Spleen (tissue), 11 donors: ENCODE measurements around the gene APOL4. TPM values are rescaled to one million over a fixed set of nuclear protein-coding genes. Genes with fewer than 3 reads are reported as not detected.
"Not testable (repeated sequence)": the region's sequence is repeated elsewhere in the genome, so short reads cannot be mapped to it uniquely, and the experiment has no call there.

ENCODE experiments used
- DNase-seq: peaks from one replicate; pipeline ENCODE4 v3.0.0-alpha.2; 2020
- H3K27ac ChIP-seq, 8 donors: fragments of 200-600 bp; sonication (generic) in 7 of 8; 1 replicate in 4 of 8; 2 replicates in 4 of 8; pipeline versions ENCODE4 v1.5.0 to v1.8.0; 2016 to 2021; ENCODE audit warnings: inconsistent platforms in 4 of 8, mild to moderate bottlenecking in 4 of 8, moderate library complexity in 1 of 8
- H3K27me3 ChIP-seq, 7 donors: fragments of 200-600 bp; sonication (generic) in 6 of 7; replicated peaks in 1 of 7; 1 replicate in 4 of 7; 2 replicates in 3 of 7; pipeline versions ENCODE4 v1.5.0 to v1.8.0; 2016 to 2021; ENCODE audit warnings: inconsistent platforms in 3 of 7, mild to moderate bottlenecking in 1 of 7
- H3K36me3 ChIP-seq, 6 donors: fragments of 200-600 bp; sonication (generic) in 5 of 6; 1 replicate in 4 of 6; 2 replicates in 2 of 6; pipeline versions ENCODE4 v1.5.0 to v1.8.0; 2016 to 2021; ENCODE audit warnings: inconsistent platforms in 2 of 6
- H3K4me1 ChIP-seq, 6 donors: fragments of 200-600 bp; sonication (generic) in 5 of 6; 1 replicate in 3 of 6; 2 replicates in 3 of 6; pipeline versions ENCODE4 v1.5.0 to v1.8.0; 2016 to 2021; ENCODE audit warnings: inconsistent platforms in 3 of 6
- H3K4me3 ChIP-seq, 8 donors: fragments of 200-600 bp; sonication (generic) in 7 of 8; 1 replicate in 4 of 8; 2 replicates in 4 of 8; pipeline versions ENCODE4 v1.5.0 to v1.8.0; 2016 to 2021; ENCODE audit warnings: inconsistent platforms in 4 of 8, mild to moderate bottlenecking in 4 of 8, moderate library complexity in 2 of 8
- H3K9me3 ChIP-seq, 8 donors: fragments of 200-600 bp; sonication (generic) in 7 of 8; 1 replicate in 4 of 8; 2 replicates in 4 of 8; pipeline versions ENCODE4 v1.5.0 to v1.8.0; 2016 to 2021; ENCODE audit warnings: inconsistent platforms in 4 of 8
- POLR2A ChIP-seq, 3 donors: fragments of 450-650 bp; IDR thresholded peaks; one replicate each; pipeline ENCODE4 v1.5.1; 2017; ENCODE audit warnings: antibody characterized with exemption in 3 of 3, mild to moderate bottlenecking in 1 of 3
- POLR2AphosphoS5 ChIP-seq, 3 donors: sonication (generic); formaldehyde crosslinking; IDR thresholded peaks; one replicate each; pipeline ENCODE4 v1.5.1; 2017; ENCODE audit warnings: antibody characterized with exemption in 3 of 3
- WGBS, 5 donors: extraction: QIAGEN DNeasy Blood & Tissue Kit in 3 of 5; methylation state at CpG; one replicate each; pipeline versions ENCODE4 v1.1.5 to v1.1.7; 2013 to 2018; 5-methylcytosine and 5-hydroxymethylcytosine counted together
- intact Hi-C: fragments of 100-400 bp; cut with DNase I; formaldehyde crosslinking; loops from one replicate; pipeline ENCODE4 v1.15.0; 2023; ENCODE audit warnings: low total_unique reads
- polyA plus RNA-seq, 3 donors: library from polyadenylated mRNA; stranded (reverse); fragments of 200-250 nt; gene quantifications; one replicate each; pipeline ENCODE4 v1.2.1, GENCODE V29; 2013
- total RNA-seq, 7 donors: library from RNA; depleted of rRNA in 3 of 7; stranded (reverse); fragments of >200 nt in 3 of 7; fragmentation: NEBNext Ultra II Directional in 4 of 7; extraction: Animal tissue kit (Norgen Biotek cat#: 25700) in 4 of 7; gene quantifications; one replicate each; pipeline versions ENCODE4 v1.1.0 to v1.2.1, GENCODE V29; 2016 to 2021
- TF ChIP-seq, protein P1 (sequence below), 11 experiments: fragments of 200-600 bp in 7 of 11; fragments of 450-650 bp in 4 of 11; sonication (generic) in 4 of 11; IDR thresholded peaks in 8 of 11; conservative IDR thresholded peaks in 3 of 11; 1 replicate in 7 of 11; 2 replicates in 4 of 11; pipeline versions ENCODE4 v1.4.0 to v1.8.0; 2016 to 2021; ENCODE audit warnings: antibody characterized with exemption in 11 of 11, inconsistent platforms in 4 of 11, mild to moderate bottlenecking in 1 of 11
- donor health status: healthy with polysubstance abuse.
- donor health status: DM: no; HTN: no; CAD: no; lungs with moderate emphysema.
- donor health status: DM: no; HTN: no; CAD: no.
- donor health status: Bipolar disorder and iron deficiency.
- donor health status: healthy.
- donor health status: DM: no; HTN: no; CAD: no.
- donor health status: DM: yes; HTN: yes; CAD: no.

The APOL4 gene
- total and polyA plus RNA-seq, 10 donors = 2.5 to 14.4 (median 3.9) TPM; not detected in 1

DNA sequence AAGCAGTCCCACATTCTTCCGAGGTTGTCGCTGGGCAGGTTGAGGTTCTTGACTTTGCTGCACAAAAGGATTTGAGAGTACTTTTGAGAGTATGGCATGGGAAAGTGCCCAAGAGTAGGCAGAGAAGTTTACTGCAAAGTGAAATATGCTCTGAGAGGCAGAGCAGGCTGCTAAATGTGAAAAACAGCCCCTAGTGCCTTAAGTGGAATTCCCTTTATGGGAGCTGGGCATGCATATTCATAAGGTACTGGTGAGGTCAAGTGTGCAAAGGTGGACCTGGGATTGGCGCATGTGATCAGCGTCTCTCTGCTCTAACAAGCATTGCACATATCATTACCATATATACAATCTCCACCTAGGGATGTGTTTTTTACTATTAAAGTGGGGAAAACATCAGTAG is 12.0 kb upstream of the APOL4 start:
- Histone ChIP-seq H3K4me3 (no peak overlapping the region), H3K27me3 (peaks cover 0 to 6% (median 0%) of the 10 kb centered on the region in 7 donors), H3K4me1 (peaks cover 6 to 49% (median 30%) of the 10 kb centered on the region in 6 donors), H3K36me3 (no peaks in the 10 kb centered on the region), H3K27ac (no peak overlapping the region), H3K9me3 (peaks cover 0 to 14% (median 0%) of the 10 kb centered on the region in 8 donors)
- DNase-seq = no peak
- TF ChIP-seq POLR2A (IDR thresholded peaks at IDR 0.05) = no peak
- no peak for TF ChIP-seq POLR2AphosphoS5 (IDR thresholded peaks at IDR 0.05)
- TF ChIP-seq, protein P1, sequence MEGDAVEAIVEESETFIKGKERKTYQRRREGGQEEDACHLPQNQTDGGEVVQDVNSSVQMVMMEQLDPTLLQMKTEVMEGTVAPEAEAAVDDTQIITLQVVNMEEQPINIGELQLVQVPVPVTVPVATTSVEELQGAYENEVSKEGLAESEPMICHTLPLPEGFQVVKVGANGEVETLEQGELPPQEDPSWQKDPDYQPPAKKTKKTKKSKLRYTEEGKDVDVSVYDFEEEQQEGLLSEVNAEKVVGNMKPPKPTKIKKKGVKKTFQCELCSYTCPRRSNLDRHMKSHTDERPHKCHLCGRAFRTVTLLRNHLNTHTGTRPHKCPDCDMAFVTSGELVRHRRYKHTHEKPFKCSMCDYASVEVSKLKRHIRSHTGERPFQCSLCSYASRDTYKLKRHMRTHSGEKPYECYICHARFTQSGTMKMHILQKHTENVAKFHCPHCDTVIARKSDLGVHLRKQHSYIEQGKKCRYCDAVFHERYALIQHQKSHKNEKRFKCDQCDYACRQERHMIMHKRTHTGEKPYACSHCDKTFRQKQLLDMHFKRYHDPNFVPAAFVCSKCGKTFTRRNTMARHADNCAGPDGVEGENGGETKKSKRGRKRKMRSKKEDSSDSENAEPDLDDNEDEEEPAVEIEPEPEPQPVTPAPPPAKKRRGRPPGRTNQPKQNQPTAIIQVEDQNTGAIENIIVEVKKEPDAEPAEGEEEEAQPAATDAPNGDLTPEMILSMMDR (IDR thresholded peaks at IDR 0.05 in 8 of 11, conservative IDR thresholded peaks at IDR 0.05 in 3 of 11) = no peak
- intact Hi-C loops = no loop called here
- WGBS, 5 donors = 81 to 97% (median 90%) methylated on average over 4 of the region's 4 CpGs

DNA sequence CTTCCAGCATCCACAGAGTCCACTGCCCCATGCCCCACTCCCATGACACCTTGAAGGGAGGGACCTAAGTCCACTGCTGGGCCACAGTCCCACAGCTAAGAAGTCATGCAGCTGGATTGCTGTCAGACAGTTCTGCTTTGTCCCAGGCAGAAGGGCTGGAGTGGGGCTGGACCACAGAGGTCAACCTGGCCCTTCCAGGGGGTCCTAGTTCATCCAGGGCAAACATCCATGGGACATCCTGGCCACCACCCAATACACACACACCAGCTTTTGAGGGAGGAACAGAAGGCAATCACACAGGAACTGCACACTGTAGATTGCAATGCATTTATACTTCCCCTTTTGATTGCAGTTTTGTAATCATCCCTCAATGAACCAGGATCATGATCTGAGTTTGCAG is 11.3 kb upstream of the APOL4 start:
- Histone ChIP-seq H3K27me3 (peaks cover 0 to 6% (median 0%) of the 10 kb centered on the region in 7 donors), H3K4me1 (peaks cover 6 to 54% (median 32%) of the 10 kb centered on the region in 6 donors), H3K9me3 (peaks cover 0 to 15% (median 0%) of the 10 kb centered on the region in 8 donors), H3K4me3 (no peak overlapping the region), H3K36me3 (no peaks in the 10 kb centered on the region), H3K27ac (peak overlapping the region in 2 of 8 donors; percentile 21 to 56)
- intact Hi-C loops = no loop called here
- no peak for DNase-seq
- TF ChIP-seq POLR2A (IDR thresholded peaks at IDR 0.05) (no peak), POLR2AphosphoS5 (IDR thresholded peaks at IDR 0.05) (no peak)
- TF ChIP-seq, protein P1 (IDR thresholded peaks at IDR 0.05 in 8 of 11, conservative IDR thresholded peaks at IDR 0.05 in 3 of 11) = no peak

DNA sequence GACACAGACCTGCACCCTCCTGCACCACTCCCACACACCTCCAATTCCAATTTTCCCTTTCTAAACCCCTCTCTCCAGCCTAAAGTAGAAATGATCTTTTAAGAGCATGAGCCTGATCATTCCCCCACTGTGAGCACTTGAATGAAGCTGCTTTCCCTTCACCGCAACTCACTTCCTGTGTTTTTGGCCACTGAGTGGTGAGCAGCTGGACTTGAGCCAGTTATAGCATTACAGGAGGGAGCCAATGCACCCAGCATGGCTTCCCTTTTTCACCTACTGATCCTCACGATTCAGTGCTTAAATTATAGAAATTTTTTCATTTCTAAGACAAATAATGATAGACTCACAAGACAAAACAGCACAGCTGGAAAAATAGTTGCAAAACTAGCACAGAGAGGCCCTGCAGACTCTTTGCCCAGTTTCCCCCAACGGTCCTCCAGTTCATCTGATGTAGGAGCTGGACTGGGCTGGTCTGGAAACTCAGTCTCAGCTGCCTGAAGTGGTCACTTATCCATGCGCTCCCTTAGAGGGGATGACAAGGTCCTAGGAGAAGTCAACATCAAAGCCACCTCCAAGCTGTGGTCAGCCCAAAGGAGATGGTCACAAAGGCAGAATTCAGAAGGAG is 9.7 kb upstream of the APOL4 start:
- DNase-seq = no peak
- H3K4me1 ChIP-seq = peaks cover 6 to 60% (median 32%) of the 10 kb centered on the region in 6 donors
- H3K36me3 ChIP-seq = no peaks in the 10 kb centered on the region
- peak in 1 of 3 donors; percentile 57 for TF ChIP-seq POLR2AphosphoS5 (IDR thresholded peaks at IDR 0.05)
- TF ChIP-seq, protein P1 (IDR thresholded peaks at IDR 0.05 in 8 of 11, conservative IDR thresholded peaks at IDR 0.05 in 3 of 11) = no peak
- no peak overlapping the region for H3K4me3 ChIP-seq
- peaks cover 0 to 6% (median 0%) of the 10 kb centered on the region in 7 donors for H3K27me3 ChIP-seq
- H3K9me3 ChIP-seq = peaks cover 0 to 15% (median 0%) of the 10 kb centered on the region in 8 donors
- WGBS, 5 donors = 35 to 39% (median 36%) methylated on average over 4 of the region's 4 CpGs
- intact Hi-C loops = no loop called here
- H3K27ac ChIP-seq = peak overlapping the region in 2 of 8 donors; percentile 19 to 41

DNA sequence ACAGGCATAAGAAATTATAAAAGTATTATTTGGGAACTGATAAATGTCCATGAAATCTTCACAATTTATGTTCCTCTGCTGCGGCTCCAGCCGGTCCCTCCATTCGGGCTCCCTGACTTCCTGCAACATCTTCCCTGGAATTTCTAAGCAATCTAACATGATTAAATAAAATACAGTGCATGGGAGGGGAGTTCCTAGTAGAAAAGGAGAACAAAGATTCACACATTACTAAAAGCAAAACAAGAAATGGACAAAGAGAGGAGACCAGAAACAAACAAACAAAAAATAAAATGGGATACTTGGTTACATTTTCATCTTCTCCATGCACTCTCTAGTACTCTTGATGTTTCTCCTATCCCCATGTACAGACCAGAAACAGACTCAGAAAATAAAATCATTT is 8.6 kb upstream of the APOL4 start:
- Histone ChIP-seq H3K27me3 (no peaks in the 10 kb centered on the region), H3K36me3 (no peaks in the 10 kb centered on the region), H3K4me1 (peaks cover 6 to 60% (median 32%) of the 10 kb centered on the region in 6 donors), H3K9me3 (peaks cover 0 to 15% (median 0%) of the 10 kb centered on the region in 8 donors), H3K4me3 (no peak overlapping the region), H3K27ac (peak overlapping the region in 1 of 8 donors; percentile 41)
- intact Hi-C loops = no loop called here
- TF ChIP-seq POLR2A (IDR thresholded peaks at IDR 0.05) (no peak), POLR2AphosphoS5 (IDR thresholded peaks at IDR 0.05) (no peak)
- TF ChIP-seq, protein P1 (IDR thresholded peaks at IDR 0.05 in 8 of 11, conservative IDR thresholded peaks at IDR 0.05 in 3 of 11) = no peak
- no peak for DNase-seq
- WGBS, 5 donors = 61 to 83% (median 73%) methylated on average over 3 of the region's 3 CpGs

DNA sequence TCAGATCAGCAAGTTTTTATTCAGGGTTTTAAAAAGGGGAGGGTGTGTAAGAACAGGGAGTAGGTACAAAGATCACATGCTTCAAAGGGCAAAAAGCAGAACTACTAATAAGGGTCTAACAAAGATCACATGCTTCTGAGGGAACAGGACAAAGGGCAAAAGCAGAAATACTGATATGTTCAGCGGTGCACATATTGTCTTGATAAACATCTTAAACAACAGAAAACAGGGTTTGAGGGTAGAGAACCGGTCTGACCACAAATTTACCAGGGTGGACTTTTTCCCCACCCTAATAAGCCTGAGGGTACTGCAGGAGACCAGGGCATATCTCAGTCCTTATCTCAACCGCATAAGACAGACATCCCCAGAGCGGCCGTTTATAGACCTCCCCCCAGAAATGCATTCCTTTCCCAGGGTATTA is 7.9 kb upstream of the APOL4 start:
- DNase-seq, H3K36me3 ChIP-seq, H3K27ac ChIP-seq, H3K4me3 ChIP-seq, intact Hi-C loops, H3K27me3 ChIP-seq: not testable (repeated sequence)
- peaks cover 6 to 60% (median 32%) of the 10 kb centered on the region in 6 donors for H3K4me1 ChIP-seq
- peaks cover 0 to 15% (median 0%) of the 10 kb centered on the region in 8 donors for H3K9me3 ChIP-seq
- 60 to 79% (median 71%) methylated on average over 5 of the region's 5 CpGs for WGBS, 5 donors
